HepG2 (cell line): ENCODE results near the gene TSPAN5. TPM values are rescaled to one million over a fixed set of nuclear protein-coding genes. Genes with fewer than 3 reads are reported as not detected.

Source experiments
- ATAC-seq: fragments of 200-7000 bp; cut with Tn5 transposase; 3 replicates; pipeline ENCODE4 v1.9.1; 2020; ENCODE audit warnings: mild to moderate bottlenecking, moderate library complexity
- BruUV-seq: library from RNA; stranded (reverse); fragments of 400-500 nt; replicated peaks from 2 replicates; lab custom pipeline; 2021; lab: Mats Ljungman, UMichigan
- CTCF ChIA-PET: fragments of 300-600 bp; formaldehyde crosslinking; extraction: SDS; loops from one replicate; lab custom pipeline; 2021; ENCODE audit warnings: low total read pairs, inconsistent platforms, low intra/inter-chr PET ratio; lab: Yijun Ruan, JAX
- POLR2A ChIA-PET: fragments of 350-600 bp; sonication (Branson Sonifier 250); formaldehyde crosslinking; loops from one replicate; lab custom pipeline; 2020; ENCODE audit warnings: antibody characterized with exemption, inconsistent platforms; lab: Yijun Ruan, JAX
- DNase-seq: peaks from one replicate; pipeline ENCODE4 v3.0.0-alpha.2; 2015; ENCODE audit warnings: low spot score
- FAIRE-seq: peaks from 3 replicates; lab custom pipeline; 2011; peaks lifted over from hg19 to GRCh38; lab: Jason Lieb, UNC
- H2AFZ ChIP-seq: one replicate; pipeline ENCODE4 v1.6.1; 2011; ENCODE audit warnings: low read length, inconsistent platforms
- H3K27ac ChIP-seq: fragments of 300-600 bp; 3 replicates; pipeline ENCODE4 v1.8.0; 2011; ENCODE audit warnings: mixed run types, mild to moderate bottlenecking, mixed read lengths, low read length, inconsistent platforms; ENCODE audit not compliant: insufficient read depth; ENCODE audit errors: extremely low read length
- H3K27me3 ChIP-seq, 2 experiments: fragments of 200-600 bp in 1 of 2; 2 replicates in 1 of 2; 3 replicates in 1 of 2; pipeline versions ENCODE4 v1.6.0 to v1.8.0; 2011; ENCODE audit warnings: low read length in 2 of 2, mild to moderate bottlenecking in 2 of 2, moderate library complexity in 2 of 2, inconsistent platforms in 1 of 2; ENCODE audit not compliant: insufficient read depth in 2 of 2, control insufficient read depth in 1 of 2
- H3K36me3 ChIP-seq, 2 experiments: fragments of 200-600 bp in 1 of 2; replicated peaks in 1 of 2; 2 replicates in 1 of 2; 3 replicates in 1 of 2; pipeline versions ENCODE4 v1.5.1 to v1.8.0; 2011; ENCODE audit warnings: low read length in 2 of 2, inconsistent platforms in 1 of 2; ENCODE audit not compliant: insufficient read depth in 2 of 2, control insufficient read depth in 1 of 2
- H3K4me1 ChIP-seq: 2 replicates; pipeline ENCODE4 v1.5.1; 2012; ENCODE audit warnings: low read length, inconsistent platforms; ENCODE audit not compliant: insufficient read depth
- H3K4me2 ChIP-seq: 2 replicates; pipeline ENCODE4 v1.6.0; 2011; ENCODE audit warnings: low read depth, low read length, inconsistent platforms
- H3K4me3 ChIP-seq, 3 experiments: fragments of 200-600 bp in 1 of 3; sonication (generic), shearing (Covaris generic) in 1 of 3; replicated peaks in 1 of 3; 2 replicates each; pipeline ENCODE4 v1.5.1; 2011 to 2016; ENCODE audit warnings: low read length in 3 of 3, inconsistent platforms in 2 of 3, low read depth in 2 of 3, mild to moderate bottlenecking in 2 of 3, control low read depth in 1 of 3, mixed read lengths in 1 of 3; ENCODE audit not compliant: insufficient read depth in 1 of 3
- H3K79me2 ChIP-seq: one replicate; pipeline ENCODE4 v1.6.1; 2011; ENCODE audit warnings: low read length, inconsistent platforms; ENCODE audit not compliant: insufficient read depth
- H3K9ac ChIP-seq: 2 replicates; pipeline ENCODE4 v1.6.0; 2011; ENCODE audit warnings: mild to moderate bottlenecking, low read depth, low read length, inconsistent platforms; ENCODE audit not compliant: insufficient read depth
- H3K9me3 ChIP-seq: 2 replicates; pipeline ENCODE4 v1.5.1; 2012; ENCODE audit warnings: mild to moderate bottlenecking, low read length
- H4K20me1 ChIP-seq: 2 replicates; pipeline ENCODE4 v1.6.0; 2011; ENCODE audit warnings: inconsistent platforms, mild to moderate bottlenecking, low read length, moderate library complexity; ENCODE audit not compliant: insufficient read depth
- BRCA1 ChIP-seq: sonication (generic); formaldehyde crosslinking; IDR thresholded peaks from 2 replicates; pipeline ENCODE4 v1.4.0; 2020; ENCODE audit warnings: missing genetic modification reagents
- CEBPG ChIP-seq: IDR thresholded peaks from 2 replicates; pipeline ENCODE4 v1.6.1; 2016
- CTCF ChIP-seq: sonication (generic); formaldehyde crosslinking; IDR thresholded peaks from 2 replicates; pipeline ENCODE4 v1.5.0; 2020; ENCODE audit warnings: mild to moderate bottlenecking, missing genetic modification reagents, moderate library complexity
- GATAD2A ChIP-seq: IDR thresholded peaks from 2 replicates; pipeline ENCODE4 v1.6.1; 2016
- HOXA5 ChIP-seq: sonication (generic); formaldehyde crosslinking; IDR thresholded peaks from 2 replicates; pipeline ENCODE4 v1.4.0; 2020; ENCODE audit warnings: missing genetic modification reagents
- IRF2 ChIP-seq: IDR thresholded peaks from 2 replicates; pipeline ENCODE4 v1.6.1; 2018; ENCODE audit warnings: missing genetic modification reagents, missing compliant biosample characterization
- ISL2 ChIP-seq: sonication (generic); formaldehyde crosslinking; IDR thresholded peaks from 2 replicates; pipeline ENCODE4 v1.5.0; 2020; ENCODE audit warnings: missing genetic modification reagents
- MAFF ChIP-seq: IDR thresholded peaks from 2 replicates; pipeline ENCODE4 v1.6.1; 2011; ENCODE audit warnings: low read depth, low read length, improper control_type of control experiment
- MIXL1 ChIP-seq: IDR thresholded peaks from 2 replicates; pipeline ENCODE4 v1.6.1; 2016
- NFE2L2 ChIP-seq: fragments of 150-350 bp; IDR thresholded peaks from 2 replicates; pipeline ENCODE4 v1.6.1; 2014; ENCODE audit warnings: low read length
- POGZ ChIP-seq: sonication (generic); formaldehyde crosslinking; IDR thresholded peaks from 2 replicates; pipeline ENCODE4 v1.4.0; 2020; ENCODE audit warnings: mild to moderate bottlenecking, missing genetic modification reagents
- STAG1 ChIP-seq: sonication (generic); formaldehyde crosslinking; IDR thresholded peaks from 2 replicates; pipeline ENCODE4 v1.4.0; 2020; ENCODE audit warnings: missing genetic modification reagents
- XRCC5 ChIP-seq: fragments of 200-400 bp; formaldehyde crosslinking; optimal IDR thresholded peaks from 2 replicates; pipeline ENCODE3; 2017; ENCODE audit warnings: mild to moderate bottlenecking, low read length
- ZNF3 ChIP-seq: IDR thresholded peaks from 2 replicates; pipeline ENCODE4 v1.7.0; 2017; ENCODE audit warnings: inconsistent platforms
- ZNF34 ChIP-seq: sonication (generic); formaldehyde crosslinking; IDR thresholded peaks from 2 replicates; pipeline ENCODE4 v1.4.0; 2020; ENCODE audit warnings: mild to moderate bottlenecking, missing genetic modification reagents, borderline replicate concordance
- WGBS: methylation state at CpG from one replicate; pipeline ENCODE4 v1.1.6; 2017; ENCODE audit warnings: low lambda C conversion rate; 5-methylcytosine and 5-hydroxymethylcytosine counted together
- in situ Hi-C: cut with HindIII; loops from 2 replicates; pipeline ENCODE4 v1.10.0; 2017; ENCODE audit warnings: low pct_unique_long_range_greater_than_20kb; ENCODE audit not compliant: extremely low pct_ligation_motif_present
- intact Hi-C: fragments of 100-400 bp; cut with micrococcal nuclease; formaldehyde crosslinking; loops from one replicate; pipeline ENCODE4 v1.10.0; 2022; ENCODE audit not compliant: unreplicated experiment
- polyA plus RNA-seq, 8 experiments: library from polyadenylated mRNA; depleted of rRNA in 3 of 8; stranded (reverse) in 7 of 8; unstranded in 1 of 8; fragments of >200 nt; fragmentation: Illumina TruSeq in 4 of 8; extraction: Trizol in 4 of 8; gene quantifications; 2 replicates each; pipeline versions ENCODE4 v1.2.1 to v1.2.3, GENCODE V29; 2011 to 2016; ENCODE audit warnings: low read depth in 4 of 8, missing spikeins in 1 of 8, mixed read lengths in 1 of 8; ENCODE audit not compliant: insufficient read depth in 1 of 8
- total RNA-seq, 5 experiments: library from RNA; depleted of rRNA; stranded (reverse); fragments of >200 nt; fragmentation: Illumina TruSeq; extraction: Trizol; gene quantifications; 2 replicates each; pipeline ENCODE4 v1.2.3, GENCODE V29; 2016; ENCODE audit warnings: low read depth in 1 of 5
- TF ChIP-seq, protein P1 (sequence below): sonication (generic); formaldehyde crosslinking; IDR thresholded peaks from 2 replicates; pipeline ENCODE4 v1.4.0; 2020; ENCODE audit warnings: missing genetic modification reagents, low read depth, mild to moderate bottlenecking, borderline replicate concordance

The TSPAN5 gene
- total and polyA plus RNA-seq, 2 of the 13 experiments (the other 11 are each of a cell fraction or from before 2014, with no cell fraction given) = 0.20 to 0.53 TPM

DNA sequence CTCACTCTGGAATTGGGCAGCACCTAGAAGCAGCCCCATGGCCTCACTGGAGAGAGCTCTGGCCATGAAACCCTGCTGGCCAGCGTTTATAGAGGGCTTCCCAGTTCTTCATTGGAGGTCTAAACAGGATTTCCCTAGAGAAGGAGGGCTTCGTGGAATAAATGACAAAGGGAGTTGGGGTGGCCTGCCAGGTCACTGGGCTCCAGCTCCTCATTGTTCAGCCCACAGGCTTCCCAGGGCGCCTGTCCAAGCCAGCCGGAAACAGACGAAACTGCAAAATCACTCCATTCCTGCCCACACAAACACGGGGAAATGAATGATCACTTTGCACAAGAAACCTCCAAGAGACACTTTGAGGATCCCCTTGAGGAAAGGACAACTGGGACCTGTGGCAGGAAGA lies 189.7 kb downstream of the TSPAN5 start:
- intact Hi-C loops = loop anchor here (10.0 kb wide), 1 partner anchor 324 kb away; the partner anchor contains the start of gene STPG2
- BruUV-seq = no TSS peak
- Histone ChIP-seq H3K9me3 (no peaks in the 10 kb centered on the region), H3K27me3 (peaks cover 2 to 5% of the 10 kb centered on the region in 2 experiments; a peak in 1 of 5 replicates), H3K4me2 (no peak overlapping the region), H2AFZ (no peak overlapping the region), H3K4me1 (no peaks in the 10 kb centered on the region), H3K79me2 (no peaks in the 10 kb centered on the region), H3K4me3 (no peak overlapping the region), H3K27ac (no peak overlapping the region), H3K9ac (no peak overlapping the region), H3K36me3 (no peaks in the 10 kb centered on the region), H4K20me1 (no peaks in the 10 kb centered on the region)
- in situ Hi-C loops = loop anchor here (25.0 kb wide), 2 partner anchors 369 to 994 kb away; no protein-coding TSS in a partner anchor
- CTCF ChIA-PET = no interaction called here
- 44% methylated on average over 6 of the region's 6 CpGs for WGBS
- TF ChIP-seq ZNF34 (CRISPR knock-in tag) (no peak), NFE2L2 (no peak), ISL2 (CRISPR knock-in tag) (no peak), BRCA1 (CRISPR knock-in tag) (no peak)
- no peak for FAIRE-seq
- POLR2A ChIA-PET = no interaction called here
- no peak for ATAC-seq
- no peak for DNase-seq

- intact Hi-C loops (loop anchor here (2.0 to 10.0 kb wide), 2 partner anchors 323 to 995 kb away; partner anchors contain the start of gene STPG2), in situ Hi-C loops (loop anchor here (25.0 kb wide), 2 partner anchors 370 to 995 kb away; no protein-coding TSS in a partner anchor)
- Histone ChIP-seq H2AFZ (peak overlapping the region; percentile 97), H4K20me1 (no peaks in the 10 kb centered on the region), H3K79me2 (no peaks in the 10 kb centered on the region), H3K36me3 (no peaks in the 10 kb centered on the region), H3K9me3 (no peaks in the 10 kb centered on the region), H3K9ac (no peak overlapping the region), H3K4me2 (peak overlapping the region; percentile 87), H3K4me1 (no peaks in the 10 kb centered on the region), H3K4me3 (peak overlapping the region in 2 of 3 experiments; percentile 35 to 56; a peak in 5 of 6 replicates), H3K27ac (no peak overlapping the region), H3K27me3 (peaks cover 2 to 6% of the 10 kb centered on the region in 2 experiments; a peak in 1 of 5 replicates)
- CTCF ChIA-PET = interaction anchor here (1.4 kb wide), 1 partner anchor 995 kb away, joined by 12 read pairs; no protein-coding TSS in a partner anchor
- peak; percentile 78 for DNase-seq
- peak; percentile 99 for ATAC-seq
- BruUV-seq = no TSS peak
- POLR2A ChIA-PET = interaction anchor here (0.8 to 1.0 kb wide), 2 partner anchors 206 to 324 kb away, joined by 3 read pairs; partner anchors contain the start of gene RAP1GDS1
- 4% methylated on average over 19 of the region's 20 CpGs for WGBS
- FAIRE-seq = peak; percentile 88
- no peak for TF ChIP-seq BRCA1 (CRISPR knock-in tag)
- TF ChIP-seq IRF2 (CRISPR knock-in tag) = 0 out of 2 replicates have a peak, but pooled peaks have one; percentile 51
- peak; percentile 81 for TF ChIP-seq MAFF
- peak; percentile 89 for TF ChIP-seq STAG1 (CRISPR knock-in tag)
- 0 out of 2 replicates have a peak, but pooled peaks have one; percentile 41 for TF ChIP-seq MIXL1 (CRISPR knock-in tag)
- 0 out of 2 replicates have a peak, but pooled peaks have one; percentile 24 for TF ChIP-seq POGZ
- TF ChIP-seq ZNF3 (CRISPR knock-in tag) = peak; percentile 53; the same call in 1 of the 2 replicates
- TF ChIP-seq CTCF (CRISPR knock-in tag) = peak; percentile 90
- peak; percentile 73 for TF ChIP-seq XRCC5
- TF ChIP-seq, protein P1, sequence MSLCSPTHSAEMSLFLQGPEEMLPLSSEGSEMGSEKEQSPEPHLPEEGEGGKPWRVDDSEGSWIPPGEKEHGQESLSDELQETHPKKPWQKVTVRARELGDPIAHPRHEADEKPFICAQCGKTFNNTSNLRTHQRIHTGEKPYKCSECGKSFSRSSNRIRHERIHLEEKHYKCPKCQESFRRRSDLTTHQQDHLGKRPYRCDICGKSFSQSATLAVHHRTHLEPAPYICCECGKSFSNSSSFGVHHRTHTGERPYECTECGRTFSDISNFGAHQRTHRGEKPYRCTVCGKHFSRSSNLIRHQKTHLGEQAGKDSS (CRISPR knock-in tag) = 0 out of 2 replicates have a peak, but pooled peaks have one; percentile 35
- peak; percentile 28; the same call in 1 of the 2 replicates for TF ChIP-seq HOXA5 (CRISPR knock-in tag)
- peak; percentile 35; the same call in 1 of the 2 replicates for TF ChIP-seq CEBPG
- peak; percentile 32; the same call in 1 of the 2 replicates for TF ChIP-seq GATAD2A (CRISPR knock-in tag)
Measured at GRCh38 chr4:98467627-98468072, 190.8 kb downstream of the TSPAN5 start.
